ENCODE results near the gene CEP95.
A peak's percentile ranks its signal among the peaks of the same experiment; 100 is the strongest.

The CEP95 gene

GRCh38 chr17:64496786-64497564, 9.8 kb upstream of the CEP95 start, which contains the start of gene POLG2:
POLG2 (minus strand) TSS chr17:64497054; CDS start chr17:64496968, 86 bp downstream.
- peak; percentile 79 for DNase-seq

GRCh38 chr17:64497565-64498035, 9.2 kb upstream of the CEP95 start:
- DNase-seq: no peak

GRCh38 chr17:64498308-64499203, 8.2 kb upstream of the CEP95 start:
- DNase-seq: no peak

DNA sequence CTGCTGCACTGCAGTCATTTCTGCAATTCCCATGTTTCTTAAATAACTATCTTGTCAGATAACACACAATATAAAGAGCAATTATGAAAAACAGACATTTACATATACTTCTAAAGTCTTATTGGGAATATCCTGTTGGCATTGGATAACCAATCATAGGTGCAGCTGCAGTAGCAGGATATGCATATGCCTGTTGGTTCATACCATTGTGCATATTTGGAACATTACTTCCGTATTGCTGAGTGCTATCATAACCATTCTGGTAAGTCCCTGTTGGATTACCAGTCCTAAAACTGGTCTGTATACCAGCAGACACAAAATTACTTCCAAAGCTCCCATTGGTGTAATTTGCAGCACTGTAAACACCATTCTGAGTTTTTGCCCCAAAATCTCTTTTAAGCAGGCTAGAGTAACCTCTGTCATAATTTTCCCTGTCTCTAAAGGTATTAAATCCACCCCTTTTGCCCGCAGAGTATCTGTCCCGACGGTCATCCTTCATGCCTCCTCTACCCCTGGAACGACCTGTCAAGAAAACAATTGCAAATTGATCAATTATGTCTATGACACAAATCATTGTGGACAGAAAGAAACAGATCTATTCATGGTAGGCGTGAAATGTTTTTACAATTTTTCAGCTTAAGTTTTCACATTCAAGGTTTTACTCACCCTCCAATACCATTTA, 6.8 kb upstream of the CEP95 start:
- no peak for DNase-seq

- DNase-seq: no peak
These were observed 6.3 kb upstream of the CEP95 start for GRCh38 chr17:64500487-64500859.

- no peak for DNase-seq
These were observed 5.7 kb upstream of the CEP95 start for GRCh38 chr17:64500862-64501765.

DNA sequence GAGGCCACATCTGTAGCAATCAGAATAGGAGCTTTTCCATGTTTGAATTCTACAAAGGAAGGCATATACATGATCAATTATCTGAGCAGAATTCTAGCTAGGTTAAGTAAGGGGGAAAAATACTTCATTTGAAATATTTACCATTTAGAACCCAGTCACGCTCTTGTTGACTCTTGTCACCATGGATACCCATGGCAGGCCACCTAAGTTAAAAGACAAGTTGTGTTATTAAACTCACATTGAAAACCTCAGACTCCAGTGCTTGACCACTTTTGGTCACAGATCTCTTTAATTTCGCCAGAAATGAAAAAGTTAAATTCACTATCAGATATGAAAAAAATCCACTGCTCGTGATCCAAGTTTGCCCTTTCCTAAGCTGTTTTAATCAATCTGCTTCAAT, 4.8 kb upstream of the CEP95 start:
- no peak for DNase-seq

DNA sequence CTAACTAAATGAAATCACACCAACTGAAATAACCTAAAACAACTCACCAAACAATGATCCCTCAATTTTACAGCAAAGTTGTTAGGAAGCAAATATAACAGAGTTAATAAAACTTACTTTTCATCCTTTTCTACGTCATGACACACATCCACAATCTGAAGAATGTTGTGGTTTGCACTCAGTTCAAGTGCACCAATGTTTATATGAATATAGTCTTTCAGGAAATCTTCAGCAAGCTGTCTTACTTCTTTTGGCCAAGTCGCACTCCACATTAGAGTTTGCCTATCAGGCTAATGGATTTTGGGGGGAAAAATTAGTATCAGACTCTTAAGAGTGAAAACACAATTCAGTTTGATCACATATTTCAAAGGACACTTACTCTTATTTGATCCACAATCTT, 4.0 kb upstream of the CEP95 start:
- no peak for DNase-seq

GRCh38 chr17:64503341-64503740, 3.4 kb upstream of the CEP95 start:
- DNase-seq: no peak

DNA sequence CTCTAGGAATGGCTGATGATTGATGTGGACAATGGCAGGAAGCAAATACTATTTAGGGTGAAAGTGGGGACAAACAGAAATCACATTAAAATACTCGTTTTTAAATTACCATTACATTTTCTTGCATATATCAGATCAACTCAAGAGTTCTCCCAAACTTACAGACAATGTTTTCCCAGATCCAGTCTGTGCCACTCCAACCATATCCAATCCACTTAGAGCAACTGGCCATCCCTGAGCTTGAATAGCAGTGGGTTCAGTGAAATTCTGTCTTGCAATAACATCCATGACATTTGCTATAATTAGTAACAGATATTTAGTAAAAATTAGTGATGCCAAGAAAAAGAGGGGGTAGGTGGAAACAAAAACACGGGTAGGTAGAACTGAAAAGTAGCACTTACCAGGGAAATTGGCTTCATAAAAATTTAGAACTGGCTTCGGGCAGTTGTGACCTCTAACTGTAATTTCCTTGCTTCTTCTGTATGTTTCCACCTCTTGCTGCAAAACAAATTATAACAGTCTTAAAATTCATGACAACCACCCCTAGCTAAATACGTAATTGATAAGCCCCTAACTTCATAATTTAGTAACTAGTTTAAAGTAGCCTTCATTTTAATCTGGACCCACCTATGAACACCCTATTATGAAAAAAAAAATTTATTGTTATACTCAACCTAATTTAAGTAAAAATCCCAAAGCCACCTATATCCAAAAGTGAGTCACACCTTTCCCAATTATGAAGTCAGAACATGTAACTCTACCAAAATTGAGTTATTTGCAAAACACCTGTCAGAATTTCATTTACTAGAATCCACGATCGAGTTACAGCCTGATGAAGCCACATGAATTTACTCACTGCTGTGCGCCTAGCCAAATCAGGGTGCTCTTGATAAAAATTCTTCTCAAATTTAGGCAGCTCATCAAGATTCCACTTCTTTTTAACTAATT, 2.7 kb upstream of the CEP95 start:
- no peak for DNase-seq

GRCh38 chr17:64504769-64505339, 1.9 kb upstream of the CEP95 start:
- no peak for DNase-seq

DNA sequence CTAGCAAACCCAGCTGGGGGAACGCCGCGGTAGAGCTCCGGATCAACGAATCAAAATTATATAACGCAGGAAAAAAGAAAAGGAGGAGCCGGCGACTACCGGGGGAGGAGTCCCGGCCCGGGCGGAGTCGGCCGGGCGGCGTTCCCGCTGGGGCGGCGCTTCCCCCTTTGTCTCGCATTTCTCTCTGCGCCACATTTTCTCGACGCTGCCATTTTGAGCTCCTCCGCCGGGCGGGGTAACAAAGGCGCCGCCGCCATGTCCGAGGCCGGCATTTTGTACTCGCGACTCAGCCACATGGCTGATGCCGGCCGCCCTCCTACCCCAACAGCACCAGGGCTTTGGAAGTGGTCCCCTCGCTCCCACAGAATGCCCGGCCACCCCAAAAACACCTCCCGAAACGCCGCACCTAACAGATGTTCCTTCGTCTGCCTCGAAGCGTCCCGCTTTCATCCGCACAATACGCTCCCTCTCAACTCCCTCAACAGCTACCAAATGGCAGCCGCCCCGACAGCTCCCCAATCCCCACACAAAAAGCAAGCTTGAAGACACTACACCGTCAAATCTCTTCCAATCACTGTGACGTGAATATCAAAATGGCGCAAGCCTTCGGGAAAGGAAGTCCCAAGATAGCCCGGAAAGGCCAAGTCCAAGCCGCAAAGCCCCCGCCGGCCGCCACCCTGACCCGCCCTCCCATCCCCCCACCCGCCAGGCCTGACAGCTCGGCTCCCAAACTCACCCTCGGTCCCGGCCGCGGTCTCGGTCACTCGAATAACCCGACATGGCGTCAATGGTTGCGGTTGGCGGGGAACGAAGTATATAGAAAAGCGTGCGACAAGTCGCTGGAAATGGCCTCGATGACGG, 1.2 kb upstream of the CEP95 start:
- peak; percentile 75 for DNase-seq

DNA sequence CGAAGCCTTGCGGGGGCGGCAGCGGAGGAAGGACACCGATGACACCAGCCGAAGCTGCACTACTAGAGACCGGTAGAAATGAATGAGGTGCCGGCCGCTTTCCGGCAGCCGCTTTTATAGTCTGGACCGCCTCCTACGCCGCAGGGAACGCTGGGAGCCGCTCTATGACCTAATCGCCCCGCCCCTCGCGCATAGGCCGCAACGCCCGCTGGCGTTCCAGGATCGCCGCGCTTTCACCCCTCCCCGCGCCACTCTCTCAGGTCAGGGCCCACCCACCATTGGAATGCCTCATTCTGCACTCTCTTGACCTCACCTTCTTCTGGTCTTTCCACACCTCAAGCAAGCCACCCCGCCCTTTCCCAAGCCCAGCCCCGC, 589 bp upstream of the CEP95 start, which contains the start of gene DDX5:
Gene DDX5, minus strand, starts transcription at position 89 of the 375 bp plus-strand sequence. CDS start 170 bp downstream, outside the sequence.
- peak; percentile 92 for DNase-seq

GRCh38 chr17:64507413-64507782, 621 bp downstream of the CEP95 start:
- peak; percentile 77 for DNase-seq

DNA sequence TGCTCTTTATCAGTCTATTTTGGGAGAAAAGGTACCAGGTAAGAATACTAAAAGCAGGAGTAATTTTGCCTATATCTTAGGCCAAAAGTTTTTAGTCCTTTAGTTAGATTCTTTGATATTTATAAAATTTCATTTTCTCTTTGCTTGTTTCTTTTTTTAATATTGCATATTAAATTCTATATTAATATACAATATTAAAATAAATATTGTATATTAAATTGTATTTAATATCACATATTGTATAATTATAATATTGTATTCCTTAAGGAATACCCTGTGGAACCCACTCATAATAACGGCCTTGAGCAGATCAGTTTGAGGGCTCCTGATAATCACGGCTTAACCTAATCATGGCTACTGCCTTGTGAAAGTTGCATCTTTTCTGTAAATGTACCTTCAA, 1.9 kb downstream of the CEP95 start:
- DNase-seq: no peak

GRCh38 chr17:64509179-64509578, 2.4 kb downstream of the CEP95 start:
- no peak for DNase-seq

- no peak for DNase-seq
These were observed 8.6 kb downstream of the CEP95 start for GRCh38 chr17:64515419-64515818.

DNA sequence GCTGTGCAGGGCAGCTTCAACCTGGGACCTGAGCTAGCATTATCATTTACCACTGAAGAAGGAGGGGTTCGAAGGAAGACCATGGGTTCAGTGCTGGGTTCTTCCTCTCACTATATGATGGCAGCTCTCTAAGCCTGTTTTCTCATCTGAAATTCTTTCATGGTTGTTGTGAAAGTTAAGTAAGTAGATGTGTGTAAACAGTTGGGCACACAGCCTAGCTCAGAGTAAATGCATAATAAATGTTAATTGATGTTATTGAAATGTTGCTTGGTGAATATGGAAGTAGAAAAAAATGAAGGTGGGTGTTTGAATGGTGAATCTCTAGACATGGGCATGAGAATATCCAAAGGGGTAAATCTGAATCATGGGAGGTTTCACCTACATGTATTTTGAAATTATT, 9.1 kb downstream of the CEP95 start:
- no peak for DNase-seq

DNA sequence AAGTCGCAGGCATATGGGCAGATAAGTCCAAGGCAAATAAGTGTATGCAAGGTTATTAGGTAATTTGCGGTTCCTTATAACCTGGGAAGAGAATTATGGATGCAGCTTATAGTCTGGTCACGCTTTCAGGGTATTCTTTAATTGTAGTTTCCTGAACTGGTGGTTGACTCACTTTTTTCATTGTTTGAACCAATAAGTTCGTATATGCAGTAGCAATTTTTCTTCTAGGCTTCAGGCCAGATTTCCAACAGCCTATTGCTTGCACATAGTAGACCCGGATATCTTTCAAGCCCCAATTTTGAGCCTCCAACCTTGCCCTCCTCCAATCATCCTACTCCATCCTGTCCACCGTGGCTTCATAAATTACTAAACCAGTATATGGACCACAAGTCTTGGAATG, 12.8 kb downstream of the CEP95 start:
- DNase-seq: no peak

GRCh38 chr17:64520359-64520758, 13.6 kb downstream of the CEP95 start:
- no peak for DNase-seq
